Measurements from ENCODE around the gene ZNF664. TPM values are rescaled to one million over a fixed set of nuclear protein-coding genes. Genes with fewer than 3 reads are reported as not detected.

The ZNF664 gene
- total and polyA plus RNA-seq, 2 of the 4 experiments (the other 2 are of a cell fraction) = 29.9 to 32.6 TPM

GRCh38 chr12:123951467-123951866 is 21.5 kb upstream of the ZNF664 start:
- H3K14ac ChIP-seq (replicated peaks; ENCODE audit: low read depth, low read length) = peak overlapping the region; percentile 77
- peak overlapping the region; percentile 84 for H2BK120ac ChIP-seq (ENCODE audit: low read depth, low read length)
- H3K23ac ChIP-seq (ENCODE audit: low read depth, low read length) = peak overlapping the region; percentile 62; the same call in 1 of the 2 replicates
- in situ Hi-C loops (cut with MboI; ENCODE audit: low sequenced_read_pairs) (no loop called here), intact Hi-C loops (cut with micrococcal nuclease) (no loop called here), dilution Hi-C loops (cut with HindIII; ENCODE audit: low sequenced_read_pairs, unreplicated experiment) (no loop called here)
- H4K8ac ChIP-seq (ENCODE audit: low read depth in 2 of 2, low read length in 2 of 2) = peak overlapping the region in 1 of 2 experiments; percentile 57; a peak in 2 of 4 replicates
- peak overlapping the region; percentile 26; the same call in 1 of the 2 replicates for H4K91ac ChIP-seq (ENCODE audit: insufficient read depth, low read depth, low read length)
- H3K18ac ChIP-seq (ENCODE audit: low read depth, low read length) = peak overlapping the region; percentile 29; the same call in 1 of the 2 replicates
- peak overlapping the region; percentile 40 for H2BK5ac ChIP-seq (ENCODE audit: low read depth, low read length, poor library complexity, severe bottlenecking)
- peak overlapping the region; percentile 77 for H3K4ac ChIP-seq (ENCODE audit: low read depth, low read length)
- H2BK20ac ChIP-seq (ENCODE audit: low read depth, low read length) = peak overlapping the region; percentile 83; the same call in 1 of the 2 replicates
- no peak for TF ChIP-seq FOS (IDR thresholded peaks at IDR 0.05; ENCODE audit: low read depth, low read length)
- no peak for TF ChIP-seq MXI1 (IDR thresholded peaks at IDR 0.05; ENCODE audit: borderline replicate concordance, low read depth, low read length)
- TF ChIP-seq, protein P1, sequence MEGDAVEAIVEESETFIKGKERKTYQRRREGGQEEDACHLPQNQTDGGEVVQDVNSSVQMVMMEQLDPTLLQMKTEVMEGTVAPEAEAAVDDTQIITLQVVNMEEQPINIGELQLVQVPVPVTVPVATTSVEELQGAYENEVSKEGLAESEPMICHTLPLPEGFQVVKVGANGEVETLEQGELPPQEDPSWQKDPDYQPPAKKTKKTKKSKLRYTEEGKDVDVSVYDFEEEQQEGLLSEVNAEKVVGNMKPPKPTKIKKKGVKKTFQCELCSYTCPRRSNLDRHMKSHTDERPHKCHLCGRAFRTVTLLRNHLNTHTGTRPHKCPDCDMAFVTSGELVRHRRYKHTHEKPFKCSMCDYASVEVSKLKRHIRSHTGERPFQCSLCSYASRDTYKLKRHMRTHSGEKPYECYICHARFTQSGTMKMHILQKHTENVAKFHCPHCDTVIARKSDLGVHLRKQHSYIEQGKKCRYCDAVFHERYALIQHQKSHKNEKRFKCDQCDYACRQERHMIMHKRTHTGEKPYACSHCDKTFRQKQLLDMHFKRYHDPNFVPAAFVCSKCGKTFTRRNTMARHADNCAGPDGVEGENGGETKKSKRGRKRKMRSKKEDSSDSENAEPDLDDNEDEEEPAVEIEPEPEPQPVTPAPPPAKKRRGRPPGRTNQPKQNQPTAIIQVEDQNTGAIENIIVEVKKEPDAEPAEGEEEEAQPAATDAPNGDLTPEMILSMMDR (conservative IDR thresholded peaks at IDR 0.05; ENCODE audit: low read depth, low read length) = no peak
- peaks cover 2% of the 10 kb centered on the region; the same call in 1 of the 2 replicates for H3K36me3 ChIP-seq (ENCODE audit: control insufficient read depth, insufficient read depth, low read length)
- peaks cover 30 to 69% of the 10 kb centered on the region in 2 experiments for H3K79me1 ChIP-seq (ENCODE audit: low read depth in 1 of 2, low read length in 2 of 2)
- H4K5ac ChIP-seq (ENCODE audit: low read depth, low read length) = no peak overlapping the region
- no peaks in the 10 kb centered on the region for H3K9me3 ChIP-seq (ENCODE audit: control insufficient read depth, insufficient read depth, low read length)
- no peak overlapping the region for H2AK9ac ChIP-seq (replicated peaks; ENCODE audit: low read depth, low read length, poor library complexity)
- no peak for DNase-seq
- ChIA-PET CTCF (interaction anchor here (1.5 kb wide), 1 partner anchor 12 kb away, joined by 3 read pairs; no protein-coding TSS in a partner anchor), POLR2A (ENCODE audit: unreplicated experiment) (no interaction called here)
- H3K56ac ChIP-seq (ENCODE audit: extremely low read depth, insufficient read depth, low read length) = no peak overlapping the region
- no TSS peak for BruUV-seq (replicated peaks)
- 67% methylated on average over 2 of the region's 4 CpGs; no CpG with 5 or more reads in 1 of the 2 experiments for WGBS, 2 experiments (ENCODE audit: extremely low coverage in 2 of 2, insufficient read length in 1 of 2)
- no peak overlapping the region for H3K27ac ChIP-seq (ENCODE audit: insufficient read depth, low read length)
- H2AFZ ChIP-seq (replicated peaks; ENCODE audit: low read length, poor library complexity) = no peak overlapping the region
- H3K4me2 ChIP-seq (ENCODE audit: low read depth, low read length) = no peak overlapping the region
- H2BK15ac ChIP-seq (ENCODE audit: low read depth, low read length) = peak overlapping the region; percentile 15; the same call in 1 of the 3 replicates
- H2AK5ac ChIP-seq (ENCODE audit: low read depth, low read length) = peak overlapping the region; percentile 32; the same call in 1 of the 2 replicates
- peaks cover 4% of the 10 kb centered on the region; the same call in 1 of the 2 replicates for H4K20me1 ChIP-seq (ENCODE audit: insufficient read depth, low read length)
- no peaks in the 10 kb centered on the region for H3K27me3 ChIP-seq (ENCODE audit: control insufficient read depth, insufficient read depth, low read length)
- H3K9ac ChIP-seq (ENCODE audit: low read depth, low read length) = no peak overlapping the region
- H3K4me3 ChIP-seq (ENCODE audit: insufficient read depth, low read depth, low read length) = no peak overlapping the region
- H3K9me1 ChIP-seq (ENCODE audit: insufficient read depth, low read length) = peaks cover 9% of the 10 kb centered on the region
- peaks cover 19% of the 10 kb centered on the region for H3K4me1 ChIP-seq (ENCODE audit: control insufficient read depth, insufficient read depth, low read length)
- no peak for ATAC-seq (ENCODE audit: low read depth)

Data from IMR-90 (cell line).